Measurements from ENCODE around the gene PRKG1.
"Not testable (repeated sequence)": the region's sequence is repeated elsewhere in the genome, so short reads cannot be mapped to it uniquely, and the experiment has no call there.

The PRKG1 gene

DNA sequence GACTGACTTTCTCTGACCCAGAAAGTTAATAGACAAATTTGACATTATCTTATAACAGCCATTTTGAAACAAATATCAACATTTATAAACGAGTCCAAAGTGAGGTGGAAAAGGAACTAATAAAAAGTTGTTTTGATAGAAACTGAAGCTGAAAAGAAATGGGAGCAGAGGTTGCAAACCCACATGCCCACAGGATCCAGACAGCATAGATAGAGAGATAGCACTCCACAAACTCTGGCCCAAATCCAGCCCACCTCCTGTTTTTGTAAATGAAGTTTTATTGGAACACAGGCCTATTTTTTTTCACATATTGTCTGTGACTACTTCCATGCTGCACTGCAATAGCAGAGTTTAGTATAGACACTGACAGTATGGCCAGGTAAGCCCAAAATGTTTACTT lies 171.9 kb downstream of the PRKG1 start:
- no peak overlapping the region for H3K4me3 Mint-ChIP-seq
- no peaks in the 10 kb centered on the region for H3K9me3 Mint-ChIP-seq
- no peak overlapping the region for H3K27ac Mint-ChIP-seq
- DNase-seq (ENCODE audit: low spot score in 2 of 2) = no peak
- no peaks in the 10 kb centered on the region for H3K4me1 Mint-ChIP-seq
- H3K36me3 Mint-ChIP-seq = no peaks in the 10 kb centered on the region
- H3K27me3 Mint-ChIP-seq = peaks cover 2% of the 10 kb centered on the region
- no peak for ATAC-seq (ENCODE audit: low read depth)

GRCh38 chr10:51250278-51250920 lies 176.1 kb downstream of the PRKG1 start:
- DNase-seq (ENCODE audit: low spot score in 2 of 2) (no peak), ATAC-seq (ENCODE audit: low read depth) (no peak)
- no peaks in the 10 kb centered on the region for H3K36me3 Mint-ChIP-seq
- H3K27ac Mint-ChIP-seq = no peak overlapping the region
- no peak overlapping the region for H3K4me3 Mint-ChIP-seq
- no peaks in the 10 kb centered on the region for H3K4me1 Mint-ChIP-seq
- peaks cover 2% of the 10 kb centered on the region for H3K27me3 Mint-ChIP-seq
- H3K9me3 Mint-ChIP-seq = no peaks in the 10 kb centered on the region

GRCh38 chr10:51251110-51251509 lies 176.8 kb downstream of the PRKG1 start:
- peaks cover 2% of the 10 kb centered on the region for H3K27me3 Mint-ChIP-seq
- no peak for DNase-seq (ENCODE audit: low spot score in 2 of 2)

GRCh38 chr10:51255381-51255780 lies 181.1 kb downstream of the PRKG1 start:
- Mint-ChIP-seq H3K27ac (no peak overlapping the region), H3K9me3 (no peaks in the 10 kb centered on the region), H3K4me3 (no peak overlapping the region), H3K27me3 (no peaks in the 10 kb centered on the region), H3K36me3 (no peaks in the 10 kb centered on the region), H3K4me1 (no peaks in the 10 kb centered on the region)
- DNase-seq (ENCODE audit: low spot score in 2 of 2) (no peak), ATAC-seq (ENCODE audit: low read depth) (no peak)

More at GRCh38 chr10:51251110-51251509, 176.8 kb downstream of the PRKG1 start:
- H3K4me3 Mint-ChIP-seq = no peak overlapping the region
- H3K9me3 Mint-ChIP-seq = no peaks in the 10 kb centered on the region
- no peaks in the 10 kb centered on the region for H3K4me1 Mint-ChIP-seq
- no peak overlapping the region for H3K27ac Mint-ChIP-seq
- no peak for ATAC-seq (ENCODE audit: low read depth)
- H3K36me3 Mint-ChIP-seq = no peaks in the 10 kb centered on the region

GRCh38 chr10:51257511-51258248 lies 183.4 kb downstream of the PRKG1 start:
- Mint-ChIP-seq H3K4me1 (no peaks in the 10 kb centered on the region), H3K36me3 (no peaks in the 10 kb centered on the region), H3K27ac (no peak overlapping the region), H3K4me3 (no peak overlapping the region), H3K9me3 (peaks cover 2% of the 10 kb centered on the region), H3K27me3 (no peaks in the 10 kb centered on the region)
- DNase-seq (ENCODE audit: low spot score in 2 of 2) (no peak), ATAC-seq (ENCODE audit: low read depth) (no peak)

DNA sequence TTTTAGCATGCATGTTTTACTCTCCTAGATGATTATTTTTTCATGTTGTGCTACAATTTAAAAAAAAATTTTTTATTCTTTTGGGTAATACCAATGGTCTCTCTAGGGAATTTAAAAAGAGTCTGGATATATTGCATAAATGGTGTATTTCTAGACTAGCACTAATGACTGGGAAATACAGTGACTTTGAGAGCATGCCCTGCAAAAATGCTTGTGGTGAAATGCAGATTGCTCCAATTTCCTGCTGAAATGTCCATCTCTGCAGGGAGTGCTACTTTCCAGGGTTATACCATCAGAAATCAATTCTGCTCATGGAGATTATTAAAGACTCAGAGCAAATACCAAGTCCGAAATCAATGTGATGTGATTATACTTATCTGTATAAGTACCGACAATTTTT lies 186.1 kb downstream of the PRKG1 start:
- Mint-ChIP-seq H3K9me3 (peaks cover 2% of the 10 kb centered on the region), H3K27ac (no peak overlapping the region), H3K4me3 (no peak overlapping the region), H3K27me3 (no peaks in the 10 kb centered on the region), H3K36me3 (no peaks in the 10 kb centered on the region), H3K4me1 (no peaks in the 10 kb centered on the region)
- ATAC-seq (ENCODE audit: low read depth) (no peak), DNase-seq (ENCODE audit: low spot score in 2 of 2) (no peak)

DNA sequence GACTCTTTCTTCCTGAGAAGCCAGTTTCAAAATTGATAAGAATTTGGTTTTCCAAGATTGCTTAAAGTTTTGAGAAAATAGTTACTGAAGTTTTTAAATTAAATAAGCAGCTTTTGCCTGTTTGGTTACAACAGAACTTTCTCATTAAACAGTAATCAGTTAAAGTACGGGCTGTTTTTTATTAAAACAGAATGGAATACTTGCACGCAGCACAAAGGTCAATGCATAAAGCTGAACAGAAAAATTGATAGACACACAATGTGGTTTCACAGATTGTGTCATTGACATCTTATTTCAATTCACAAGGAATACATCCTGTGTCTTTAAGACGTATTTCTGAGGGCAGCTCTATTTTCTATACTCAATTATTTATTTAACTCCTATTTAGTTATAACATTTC lies 192.2 kb downstream of the PRKG1 start:
- H3K36me3 Mint-ChIP-seq = no peaks in the 10 kb centered on the region
- H3K27ac Mint-ChIP-seq = no peak overlapping the region
- H3K27me3 Mint-ChIP-seq = no peaks in the 10 kb centered on the region
- no peak overlapping the region for H3K4me3 Mint-ChIP-seq
- ATAC-seq (ENCODE audit: low read depth) (no peak), DNase-seq (ENCODE audit: low spot score in 2 of 2) (no peak)
- no peaks in the 10 kb centered on the region for H3K4me1 Mint-ChIP-seq
- H3K9me3 Mint-ChIP-seq = peaks cover 2% of the 10 kb centered on the region

- H3K36me3 Mint-ChIP-seq; H3K27ac Mint-ChIP-seq; H3K27me3 Mint-ChIP-seq; DNase-seq (ENCODE audit: low spot score in 2 of 2); H3K4me1 Mint-ChIP-seq; H3K4me3 Mint-ChIP-seq; H3K9me3 Mint-ChIP-seq; ATAC-seq (ENCODE audit: low read depth): not testable (repeated sequence)
Observed at GRCh38 chr10:51267980-51268570, 193.8 kb downstream of the PRKG1 start.

DNA sequence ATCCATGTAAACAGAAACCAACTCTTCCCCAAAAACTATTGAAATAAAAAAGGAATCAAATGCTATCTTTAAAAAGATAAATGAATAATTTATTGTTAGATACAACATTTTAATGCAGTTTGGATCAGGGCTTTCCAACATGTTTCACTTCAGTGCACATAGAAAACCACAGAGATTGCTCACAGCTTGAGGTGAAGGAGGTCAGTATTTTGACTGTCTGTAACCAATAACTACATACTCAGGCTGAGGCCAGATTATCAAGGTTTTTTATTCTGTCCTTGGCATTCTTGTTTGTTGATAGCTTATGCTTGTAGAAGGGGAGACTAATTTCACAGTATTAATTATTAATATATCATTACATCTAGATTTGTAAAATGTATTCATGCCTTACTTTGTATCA lies 195.5 kb downstream of the PRKG1 start:
- no peaks in the 10 kb centered on the region for H3K36me3 Mint-ChIP-seq
- no peaks in the 10 kb centered on the region for H3K27me3 Mint-ChIP-seq
- ATAC-seq (ENCODE audit: low read depth) (no peak), DNase-seq (ENCODE audit: low spot score in 2 of 2) (no peak)
- no peak overlapping the region for H3K4me3 Mint-ChIP-seq
- no peak overlapping the region for H3K27ac Mint-ChIP-seq
- peaks cover 1% of the 10 kb centered on the region for H3K9me3 Mint-ChIP-seq
- H3K4me1 Mint-ChIP-seq = no peaks in the 10 kb centered on the region

DNA sequence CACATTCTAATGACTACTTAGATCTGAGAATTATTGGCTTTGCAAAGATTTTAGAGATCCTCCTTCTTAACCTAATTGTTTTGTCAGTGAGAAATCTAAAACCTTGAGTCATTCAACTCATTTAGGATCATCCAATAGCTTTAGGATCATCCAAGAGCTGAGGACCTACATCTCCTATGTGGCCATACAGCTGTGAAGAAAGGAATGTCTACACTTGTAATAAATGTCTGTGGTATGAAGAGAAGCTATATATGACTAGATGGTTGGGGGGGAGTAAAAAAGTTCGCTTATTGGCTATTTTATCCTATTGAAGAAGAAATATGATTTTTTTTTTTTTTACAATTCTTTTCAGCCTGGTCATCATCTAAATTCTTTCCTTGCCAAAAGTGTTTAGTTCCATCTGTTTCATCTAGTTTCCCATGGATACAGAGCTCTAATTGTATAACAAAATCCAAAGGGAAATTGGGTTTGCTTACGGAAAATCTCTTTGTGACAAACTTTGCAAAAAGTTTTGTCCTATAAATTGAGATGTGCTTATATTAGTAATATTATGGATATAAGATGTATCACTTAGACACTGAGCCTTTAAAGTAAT lies 196.7 kb downstream of the PRKG1 start:
- Mint-ChIP-seq H3K27ac (no peak overlapping the region), H3K9me3 (peaks cover 1% of the 10 kb centered on the region), H3K4me3 (no peak overlapping the region), H3K4me1 (no peaks in the 10 kb centered on the region), H3K36me3 (no peaks in the 10 kb centered on the region), H3K27me3 (no peaks in the 10 kb centered on the region)
- ATAC-seq (ENCODE audit: low read depth) = no peak
- no peak for DNase-seq (ENCODE audit: low spot score in 2 of 2)

DNA sequence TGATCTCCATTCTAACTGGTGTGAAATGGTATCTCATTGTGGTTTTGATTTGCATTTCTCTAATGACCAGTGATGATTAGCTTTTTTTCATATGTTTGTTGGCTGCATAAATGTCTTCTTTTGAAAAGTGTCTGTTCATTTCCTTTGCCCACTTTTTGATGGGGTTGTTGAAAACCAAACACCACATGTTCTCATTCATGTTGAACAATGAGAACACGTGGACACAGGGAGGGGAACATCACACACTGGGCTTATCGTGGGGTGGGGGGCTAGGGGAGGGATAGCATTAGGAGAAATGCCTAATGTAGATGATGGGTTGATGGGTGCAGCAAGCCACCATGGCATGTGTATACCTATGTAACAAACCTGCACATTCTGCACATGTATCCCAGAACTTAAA lies 197.8 kb downstream of the PRKG1 start:
- H3K27me3 Mint-ChIP-seq; DNase-seq (ENCODE audit: low spot score in 2 of 2); H3K27ac Mint-ChIP-seq; H3K9me3 Mint-ChIP-seq; ATAC-seq (ENCODE audit: low read depth); H3K4me3 Mint-ChIP-seq; H3K36me3 Mint-ChIP-seq; H3K4me1 Mint-ChIP-seq: not testable (repeated sequence)

DNA sequence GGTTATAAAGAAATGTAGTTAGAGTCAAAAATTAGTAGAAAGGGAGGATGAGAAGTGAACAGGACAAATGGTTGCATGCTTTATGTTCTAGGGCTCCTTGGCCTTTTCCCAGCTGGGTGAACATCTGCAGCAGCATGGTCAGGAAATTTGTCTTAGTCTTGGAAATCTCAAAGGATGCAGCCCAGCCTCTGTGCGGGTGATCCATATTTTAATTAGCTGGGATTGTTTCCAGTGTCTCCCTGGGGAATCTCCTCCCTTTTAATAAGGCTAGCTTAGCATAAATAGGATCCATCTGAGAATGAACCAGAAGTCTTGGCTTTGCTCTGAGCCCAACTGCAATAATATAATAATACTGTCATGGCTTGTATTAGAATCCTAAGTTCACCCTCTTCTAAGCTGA lies 198.3 kb downstream of the PRKG1 start:
- ATAC-seq (ENCODE audit: low read depth) (no peak), DNase-seq (ENCODE audit: low spot score in 2 of 2) (no peak)
- Mint-ChIP-seq H3K36me3 (no peaks in the 10 kb centered on the region), H3K27me3 (no peaks in the 10 kb centered on the region), H3K9me3 (peaks cover 1% of the 10 kb centered on the region), H3K4me3 (no peak overlapping the region), H3K4me1 (no peaks in the 10 kb centered on the region), H3K27ac (no peak overlapping the region)

DNA sequence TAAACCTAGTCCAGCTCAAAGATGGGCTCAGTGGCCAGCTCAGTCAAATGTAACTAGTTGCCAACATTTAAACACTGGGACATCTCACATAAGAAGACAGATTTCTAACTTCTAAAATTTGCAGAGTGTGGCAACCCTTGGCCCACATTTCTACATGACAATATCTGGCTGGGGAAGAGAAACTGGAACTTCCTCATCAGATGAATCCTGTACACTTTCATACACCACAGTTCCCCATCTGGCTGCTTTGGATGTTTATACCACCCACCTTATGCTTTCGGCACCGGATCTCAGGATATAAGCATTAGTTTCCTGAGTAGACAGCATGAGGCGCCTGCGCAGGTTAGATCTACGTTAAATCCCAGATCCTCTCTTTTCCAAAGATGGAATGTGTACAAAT lies 199.3 kb downstream of the PRKG1 start:
- no peak overlapping the region for H3K27ac Mint-ChIP-seq
- H3K4me3 Mint-ChIP-seq = no peak overlapping the region
- H3K27me3 Mint-ChIP-seq = no peaks in the 10 kb centered on the region
- DNase-seq (ENCODE audit: low spot score in 2 of 2) (no peak), ATAC-seq (ENCODE audit: low read depth) (no peak)
- no peaks in the 10 kb centered on the region for H3K4me1 Mint-ChIP-seq
- peaks cover 1% of the 10 kb centered on the region for H3K9me3 Mint-ChIP-seq
- no peaks in the 10 kb centered on the region for H3K36me3 Mint-ChIP-seq

GRCh38 chr10:51276097-51276496 lies 201.8 kb downstream of the PRKG1 start:
- not testable (repeated sequence) for H3K4me3 Mint-ChIP-seq; H3K9me3 Mint-ChIP-seq; H3K4me1 Mint-ChIP-seq; DNase-seq (ENCODE audit: low spot score in 2 of 2); H3K27ac Mint-ChIP-seq; H3K27me3 Mint-ChIP-seq; ATAC-seq (ENCODE audit: low read depth); H3K36me3 Mint-ChIP-seq
